Fibroblast of villous mesenchyme (primary cell): ENCODE results near the gene MAP3K6. TPM values are rescaled to one million over a fixed set of nuclear protein-coding genes. Genes with fewer than 3 reads are reported as not detected.
"Not testable (repeated sequence)": the region's sequence is repeated elsewhere in the genome, so short reads cannot be mapped to it uniquely, and the experiment has no call there.

Experiments
- DNase-seq: peaks from one replicate; pipeline ENCODE4 v3.0.0-alpha.2; 2010; ENCODE audit warnings: low read depth
- H3K4me3 ChIP-seq: 2 replicates; pipeline ENCODE4 v1.5.1; 2011; ENCODE audit warnings: low read depth, mild to moderate bottlenecking, low read length
- CTCF ChIP-seq: IDR thresholded peaks from 2 replicates; pipeline ENCODE4 v1.5.1; 2012; ENCODE audit warnings: low read depth, mild to moderate bottlenecking, low read length; ENCODE audit not compliant: insufficient read depth
- total RNA-seq: library from RNA; depleted of rRNA; stranded (reverse); fragments of >200 nt; gene quantifications from 2 replicates; pipeline ENCODE4 v1.2.3, GENCODE V29; 2012

Gene MAP3K6
- total RNA-seq, 1 donor, result 25.9 TPM

DNA sequence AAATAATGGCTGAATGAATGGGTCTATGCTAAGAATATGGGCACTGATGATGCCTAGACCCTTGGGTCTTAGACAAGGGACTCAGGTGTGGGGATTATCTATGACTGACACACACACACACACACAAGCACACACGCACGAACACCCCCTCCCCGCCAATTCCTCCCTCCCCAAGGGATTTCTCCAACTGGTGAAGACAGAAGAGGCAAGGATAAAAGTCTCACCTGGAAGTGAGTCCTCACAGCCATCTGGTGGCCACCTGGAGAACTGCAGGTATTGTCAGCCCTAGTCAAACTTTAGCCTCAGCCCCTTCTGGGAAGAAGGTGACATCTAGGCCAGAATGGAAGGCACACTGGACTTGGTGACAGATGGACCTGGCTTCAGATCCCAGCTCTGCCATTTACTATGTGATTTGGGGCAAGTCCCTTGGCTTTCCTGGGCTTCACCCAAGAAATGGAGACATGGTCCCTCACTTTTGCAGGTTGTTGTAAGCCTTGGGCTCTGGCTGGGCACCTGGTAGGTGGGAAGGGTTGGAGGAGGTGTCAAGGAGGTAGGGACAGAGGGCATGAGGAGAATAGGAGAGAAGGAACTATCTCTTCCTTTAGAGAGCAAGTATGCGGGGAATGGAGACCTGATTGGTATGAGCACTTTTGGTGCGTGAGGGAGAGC is 21.7 kb upstream of the MAP3K6 start:
- DNase-seq, result peak; percentile 48
- TF ChIP-seq CTCF, result peak; percentile 90
- H3K4me3 ChIP-seq, result no peak overlapping the region

GRCh38 chr1:27384797-27385196 is 18.0 kb upstream of the MAP3K6 start:
- DNase-seq, H3K4me3 ChIP-seq: not testable (repeated sequence)

DNA sequence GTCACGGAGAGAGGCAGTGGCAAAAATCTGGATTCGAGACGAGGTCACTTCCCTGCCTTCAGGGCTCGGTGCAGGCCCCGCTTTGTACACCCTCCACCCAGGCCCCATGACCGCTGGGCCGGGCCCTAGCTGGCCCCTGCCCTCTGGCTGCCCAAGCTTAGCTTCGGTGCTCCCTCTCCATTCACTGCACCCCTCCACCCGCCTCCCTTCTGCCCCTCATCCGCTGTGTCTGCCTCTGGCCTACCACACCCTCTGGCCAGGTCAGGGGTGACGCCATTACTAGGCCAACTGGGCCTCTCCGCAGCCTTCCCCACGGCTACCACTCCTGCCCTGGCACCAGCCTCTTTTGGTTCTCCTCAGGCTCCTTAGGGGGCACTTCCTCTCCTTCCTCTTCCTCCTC is 16.9 kb upstream of the MAP3K6 start:
- DNase-seq, result no peak
- TF ChIP-seq CTCF, result no peak
- H3K4me3 ChIP-seq, result no peak overlapping the region

- DNase-seq, result no peak
- no peak for TF ChIP-seq CTCF
- no peak within 1 kb of the TSS for H3K4me3 ChIP-seq
Measured at GRCh38 chr1:27383039-27383605, 16.4 kb upstream of the MAP3K6 start, which contains the start of gene CD164L2. CD164L2 (minus strand) TSS chr1:27383333; CDS start chr1:27383239, 94 bp downstream.

DNA sequence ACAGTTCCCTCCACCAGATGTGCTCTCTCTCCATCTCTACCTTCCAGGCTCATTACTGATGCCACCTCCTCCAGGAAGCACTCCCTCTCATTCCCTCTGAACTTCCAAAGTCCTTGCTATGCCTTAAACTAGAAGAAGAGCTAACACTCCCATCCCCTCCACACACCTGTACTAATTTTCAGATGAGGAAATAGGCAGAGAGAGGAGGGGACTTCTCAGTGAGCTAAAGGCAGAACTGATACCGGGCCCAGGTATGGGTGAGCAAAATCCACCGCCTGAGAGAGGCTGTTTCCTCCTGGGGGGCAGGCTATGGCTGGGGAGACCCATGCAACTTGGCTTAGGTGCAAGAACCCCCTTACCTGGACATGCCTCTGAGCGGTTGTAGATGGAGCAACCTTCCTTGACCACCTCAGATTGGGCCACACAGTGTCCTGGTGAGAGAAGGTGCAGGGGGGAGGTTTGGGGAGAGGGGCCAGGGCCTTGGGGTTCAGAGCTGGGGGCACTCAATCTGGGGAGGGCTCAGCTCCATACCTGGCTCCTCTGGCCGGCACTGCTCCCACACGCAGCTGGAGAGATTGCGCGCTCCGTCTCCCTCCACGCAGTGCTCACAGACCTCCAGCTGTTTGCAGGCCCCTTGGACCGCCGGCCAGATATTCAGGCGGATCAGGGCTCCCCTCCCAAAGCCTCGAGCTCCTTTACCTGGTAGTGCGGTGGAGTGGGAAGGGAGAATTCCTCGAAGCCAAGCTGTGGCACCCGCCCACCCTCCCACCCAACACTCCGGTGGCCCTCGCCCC is 15.4 kb upstream of the MAP3K6 start:
- no peak for DNase-seq
- TF ChIP-seq CTCF, result no peak
- H3K4me3 ChIP-seq, result no peak overlapping the region

DNA sequence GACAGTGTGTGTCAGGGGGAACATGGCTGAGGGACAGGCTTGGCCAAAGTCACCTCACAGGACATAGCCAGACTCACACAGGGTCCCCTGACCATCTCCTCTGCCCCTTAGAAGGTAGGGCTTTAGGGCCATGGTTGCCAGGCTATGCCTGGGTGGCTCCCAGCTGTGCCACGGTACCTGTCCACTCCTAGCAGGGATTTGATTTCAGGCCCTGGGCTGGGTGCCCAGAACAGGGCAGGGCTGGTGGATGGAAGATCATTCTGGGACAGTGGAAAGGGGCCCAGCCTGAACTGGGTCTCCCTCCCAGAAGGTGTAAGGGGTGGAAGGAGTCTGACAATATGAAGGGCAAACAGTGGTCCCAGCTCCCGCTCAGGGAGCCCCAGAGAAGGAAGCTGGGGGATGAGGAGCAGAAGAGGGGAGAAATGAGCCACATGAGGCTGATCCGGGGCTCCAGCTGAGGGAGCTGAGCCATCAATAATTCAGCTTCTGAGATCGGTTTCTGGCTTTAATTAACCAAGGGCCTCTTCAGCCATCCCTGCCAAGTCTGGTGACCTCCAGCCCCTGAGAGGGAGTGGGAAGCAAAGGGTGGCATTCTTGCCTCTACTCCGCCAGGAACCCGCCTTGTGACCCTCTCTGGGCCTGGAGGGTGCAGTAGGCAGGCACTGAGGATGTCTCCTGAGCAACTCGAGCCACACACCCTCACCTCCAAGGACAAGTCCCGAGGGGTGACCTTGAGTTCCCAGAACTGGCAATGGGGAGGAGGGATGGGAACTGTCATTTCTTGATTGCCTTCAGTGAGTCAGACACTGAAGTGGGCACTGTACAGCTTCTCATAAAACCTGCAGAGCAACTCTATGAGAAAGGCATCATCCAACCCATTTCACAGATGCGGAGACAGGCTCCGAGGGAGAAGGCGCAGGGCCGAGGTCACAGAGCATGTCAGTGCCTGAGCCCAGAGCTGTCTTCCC is 14.3 kb upstream of the MAP3K6 start:
- TF ChIP-seq CTCF, result no peak
- DNase-seq, result no peak
- H3K4me3 ChIP-seq, result no peak overlapping the region

GRCh38 chr1:27380224-27380623 is 13.5 kb upstream of the MAP3K6 start:
- no peak for TF ChIP-seq CTCF
- no peak overlapping the region for H3K4me3 ChIP-seq
- DNase-seq, result no peak
